Smooth muscle cell (in vitro differentiated cells): ENCODE measurements around the gene C1QL3. TPM values are rescaled to one million over a fixed set of nuclear protein-coding genes. Genes with fewer than 3 reads are reported as not detected.
A peak's percentile ranks its signal among the peaks of the same experiment; 100 is the strongest.

Experiments
- DNase-seq: peaks from one replicate; lab custom pipeline; 2025; ENCODE audit not compliant: unreplicated experiment; lab: John Stamatoyannopoulos, UW
- H2AFZ ChIP-seq: fragments of 200-600 bp; sonication (generic); 2 replicates; pipeline ENCODE4 v1.6.0; 2016; ENCODE audit warnings: antibody characterized with exemption, low read depth, mild to moderate bottlenecking
- H3F3A ChIP-seq: fragments of 200-600 bp; sonication (generic); 2 replicates; pipeline ENCODE4 v1.6.0; 2017; ENCODE audit warnings: antibody characterized with exemption, low read depth
- H3K27ac ChIP-seq: fragments of 200-600 bp; sonication (generic); 2 replicates; pipeline ENCODE4 v1.5.1; 2016; ENCODE audit warnings: low read depth, mild to moderate bottlenecking
- H3K27me3 ChIP-seq: fragments of 200-600 bp; sonication (generic); 2 replicates; pipeline ENCODE4 v1.6.1; 2016; ENCODE audit warnings: low read depth, mild to moderate bottlenecking
- H3K36me3 ChIP-seq: fragments of 200-600 bp; sonication (generic); 2 replicates; pipeline ENCODE4 v1.5.1; 2016; ENCODE audit warnings: low read depth
- H3K4me1 ChIP-seq: fragments of 200-600 bp; sonication (generic); 2 replicates; pipeline ENCODE4 v1.5.1; 2016; ENCODE audit warnings: low read depth
- H3K4me2 ChIP-seq: fragments of 200-600 bp; sonication (generic); 2 replicates; pipeline ENCODE4 v1.6.0; 2016; ENCODE audit warnings: mild to moderate bottlenecking
- H3K4me3 ChIP-seq: fragments of 200-600 bp; sonication (generic); 2 replicates; pipeline ENCODE4 v1.5.1; 2016; ENCODE audit warnings: mild to moderate bottlenecking
- H3K79me2 ChIP-seq: fragments of 200-600 bp; sonication (generic); 2 replicates; pipeline ENCODE4 v1.6.0; 2016; ENCODE audit warnings: low read depth, mild to moderate bottlenecking
- H3K9ac ChIP-seq: fragments of 200-600 bp; sonication (generic); 2 replicates; pipeline ENCODE4 v1.6.0; 2016; ENCODE audit warnings: low read depth
- H3K9me3 ChIP-seq: fragments of 200-600 bp; sonication (generic); replicated peaks from 2 replicates; pipeline ENCODE4 v1.5.1; 2016; ENCODE audit warnings: low read depth
- H4K20me1 ChIP-seq: fragments of 200-600 bp; sonication (generic); 2 replicates; pipeline ENCODE4 v1.6.0; 2016; ENCODE audit warnings: low read depth
- CTCF ChIP-seq: fragments of 200-600 bp; sonication (generic); IDR thresholded peaks from 2 replicates; pipeline ENCODE4 v1.5.1; 2017; ENCODE audit warnings: borderline replicate concordance, mild to moderate bottlenecking, antibody characterized with exemption; ENCODE audit not compliant: insufficient read depth, poor library complexity, severe bottlenecking
- WGBS: methylation state at CpG from one replicate; pipeline ENCODE4 v1.1.7; 2016; ENCODE audit warnings: low lambda C conversion rate; 5-methylcytosine and 5-hydroxymethylcytosine counted together
- polyA plus RNA-seq: library from polyadenylated mRNA; unstranded; fragments of >200 nt; fragmentation: Nextera tagmentation; extraction: Ambion mirVana; gene quantifications from 2 replicates; pipeline ENCODE4 v1.2.1, GENCODE V29; 2016
- total RNA-seq: library from RNA; depleted of rRNA; stranded (reverse); fragments of >200 nt; gene quantifications from 2 replicates; pipeline ENCODE4 v1.2.3, GENCODE V29; 2014

The C1QL3 gene
- total and polyA plus RNA-seq, 2 experiments from 2014 or later, result 0.34 to 4.0 TPM

GRCh38 chr10:16505161-16505560, 16.5 kb downstream of the C1QL3 start:
- no peak for DNase-seq
- H3K79me2 ChIP-seq, result no peaks in the 10 kb centered on the region
- H4K20me1 ChIP-seq, result no peaks in the 10 kb centered on the region
- WGBS, result 20% methylated on average over 1 of the region's 1 CpG
- peak overlapping the region; percentile 50 for H3K27ac ChIP-seq
- no peaks in the 10 kb centered on the region for H3F3A ChIP-seq
- no peak overlapping the region for H3K4me3 ChIP-seq
- no peaks in the 10 kb centered on the region for H3K4me1 ChIP-seq
- H2AFZ ChIP-seq, result no peak overlapping the region
- H3K4me2 ChIP-seq, result peak overlapping the region; percentile 61
- no peaks in the 10 kb centered on the region for H3K9me3 ChIP-seq
- H3K36me3 ChIP-seq, result no peaks in the 10 kb centered on the region
- no peak for TF ChIP-seq CTCF
- no peaks in the 10 kb centered on the region for H3K27me3 ChIP-seq
- H3K9ac ChIP-seq, result no peak overlapping the region

- Histone ChIP-seq H3K4me2 (no peak overlapping the region), H3K36me3 (no peaks in the 10 kb centered on the region), H3K79me2 (no peaks in the 10 kb centered on the region), H3K9ac (no peak overlapping the region), H2AFZ (no peak overlapping the region), H3F3A (no peaks in the 10 kb centered on the region), H3K27ac (no peak overlapping the region), H3K4me3 (no peak overlapping the region), H4K20me1 (no peaks in the 10 kb centered on the region), H3K4me1 (peaks cover 4% of the 10 kb centered on the region), H3K9me3 (no peaks in the 10 kb centered on the region), H3K27me3 (no peaks in the 10 kb centered on the region)
- TF ChIP-seq CTCF, result no peak
- 97% methylated on average over 4 of the region's 4 CpGs for WGBS
- no peak for DNase-seq
Observed at GRCh38 chr10:16497911-16498310, 23.8 kb downstream of the C1QL3 start.

GRCh38 chr10:16493884-16494536, 27.7 kb downstream of the C1QL3 start:
- H3K4me3 ChIP-seq, result no peak overlapping the region
- no peak for DNase-seq
- no peak for TF ChIP-seq CTCF
- peaks cover 4% of the 10 kb centered on the region for H3K4me1 ChIP-seq
- H3K36me3 ChIP-seq, result no peaks in the 10 kb centered on the region
- no peaks in the 10 kb centered on the region for H3K9me3 ChIP-seq
- WGBS, result 89% methylated on average over 10 of the region's 10 CpGs
- H2AFZ ChIP-seq, result no peak overlapping the region
- no peak overlapping the region for H3K27ac ChIP-seq
- H3F3A ChIP-seq, result no peaks in the 10 kb centered on the region
- no peaks in the 10 kb centered on the region for H3K27me3 ChIP-seq
- no peaks in the 10 kb centered on the region for H3K79me2 ChIP-seq
- no peak overlapping the region for H3K9ac ChIP-seq
- H3K4me2 ChIP-seq, result no peak overlapping the region
- no peaks in the 10 kb centered on the region for H4K20me1 ChIP-seq

GRCh38 chr10:16491933-16492332, 29.7 kb downstream of the C1QL3 start:
- Histone ChIP-seq H4K20me1 (no peaks in the 10 kb centered on the region), H3K9ac (no peak overlapping the region), H3K4me1 (no peaks in the 10 kb centered on the region), H3K79me2 (no peaks in the 10 kb centered on the region), H3K4me3 (no peak overlapping the region), H2AFZ (no peak overlapping the region), H3K27me3 (no peaks in the 10 kb centered on the region), H3K9me3 (no peaks in the 10 kb centered on the region), H3K4me2 (no peak overlapping the region), H3K27ac (no peak overlapping the region), H3K36me3 (no peaks in the 10 kb centered on the region), H3F3A (no peaks in the 10 kb centered on the region)
- 39% methylated on average over 2 of the region's 2 CpGs for WGBS
- TF ChIP-seq CTCF, result no peak
- DNase-seq, result no peak
